NCI-H2227 treated with DMSO at 0.1 percent for 48 hours (cell line): Measurements from ENCODE around the gene RAN.
"Not testable (repeated sequence)": the region's sequence is repeated elsewhere in the genome, so short reads cannot be mapped to it uniquely, and the experiment has no call there.

Source experiments
- DNase-seq: peaks from one replicate; lab custom pipeline; 2025; lab: John Stamatoyannopoulos, UW

The RAN gene

DNA sequence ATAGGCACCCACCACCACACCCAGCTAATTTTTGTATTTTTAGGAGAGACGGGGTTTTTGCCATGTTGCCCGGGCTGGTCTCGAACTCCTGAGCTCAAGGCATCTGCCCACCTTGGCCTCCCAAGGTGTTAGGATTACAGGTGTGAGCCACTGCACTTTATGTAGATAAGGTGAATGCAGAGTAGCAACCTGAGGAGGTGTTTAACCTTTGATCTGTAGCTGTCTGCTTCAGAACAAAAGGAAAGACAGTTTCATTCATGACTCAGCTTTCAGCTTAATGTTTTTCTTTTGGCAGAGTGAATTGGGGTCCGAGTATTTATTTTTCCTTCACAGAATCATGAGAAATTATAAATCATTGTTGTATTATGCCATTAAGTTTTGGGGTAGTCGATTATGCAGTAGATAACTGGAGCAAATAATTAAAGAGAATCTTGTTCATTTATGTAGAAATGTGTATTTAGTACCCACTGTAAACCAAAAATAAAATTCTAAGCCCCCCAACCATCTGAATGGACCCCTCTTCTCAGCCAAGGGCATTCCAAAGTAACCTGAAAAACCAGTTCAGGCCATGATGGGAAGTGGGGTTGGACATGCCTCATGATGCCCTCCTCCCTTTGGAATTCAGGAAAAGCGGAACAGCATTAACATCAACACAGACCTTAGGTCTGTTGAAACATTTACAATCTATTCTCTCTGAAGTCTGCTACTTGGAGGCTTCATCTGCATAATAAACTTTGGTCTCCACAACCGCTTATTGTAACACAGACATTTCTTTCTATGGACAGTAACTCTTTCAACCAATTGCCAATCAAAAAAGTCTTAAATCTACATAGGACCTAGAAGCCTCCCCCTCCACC lies 22.1 kb upstream of the RAN start:
- DNase-seq: no peak

DNA sequence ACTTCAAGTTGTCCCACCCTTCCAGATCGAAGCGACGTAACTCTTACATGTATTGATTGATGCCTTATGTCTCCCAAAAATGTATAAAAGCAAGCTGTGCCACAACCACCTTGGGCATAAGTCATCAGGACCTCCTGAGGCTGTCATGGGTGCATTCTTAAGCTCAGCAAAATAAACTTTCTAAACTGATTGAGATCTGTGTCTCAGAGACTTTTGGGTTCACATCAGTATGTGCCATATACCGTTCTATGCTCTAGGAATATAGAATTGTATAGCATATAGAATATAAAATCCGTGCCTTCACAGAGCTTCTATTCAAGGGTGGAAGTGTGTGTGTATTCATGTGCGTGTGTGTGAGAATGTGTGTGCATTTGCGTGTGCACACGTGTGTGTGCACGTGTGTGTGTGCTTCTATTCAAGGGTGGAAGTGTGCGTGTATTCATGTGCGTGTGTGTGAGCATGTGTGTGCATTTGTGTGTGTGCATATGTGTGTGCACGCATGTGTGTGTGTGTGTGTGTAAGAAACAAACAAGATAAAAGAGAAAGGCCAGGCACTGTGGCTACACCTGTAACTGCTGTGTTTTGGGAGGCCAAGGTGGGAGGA lies 21.3 kb upstream of the RAN start:
- no peak for DNase-seq

DNA sequence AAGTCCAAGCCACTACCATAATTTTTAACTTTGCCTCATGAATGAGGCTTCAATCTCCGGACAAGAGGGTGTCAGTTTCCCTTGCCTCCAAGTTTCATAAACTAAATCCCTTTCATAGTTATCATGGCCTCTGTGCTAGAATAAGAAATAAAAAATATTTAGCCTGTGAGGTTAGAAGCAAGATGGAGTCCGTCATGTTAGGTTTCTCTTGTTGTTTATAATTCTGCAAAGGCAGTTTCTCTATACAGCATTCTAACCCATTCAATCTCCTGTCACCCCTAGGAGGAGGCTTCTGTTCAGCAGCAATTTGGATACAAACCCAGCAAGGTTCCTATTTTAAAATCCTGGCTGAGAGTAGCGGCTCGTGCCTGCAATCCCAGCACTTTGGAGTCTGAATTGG lies 15.8 kb upstream of the RAN start:
- DNase-seq: no peak

DNA sequence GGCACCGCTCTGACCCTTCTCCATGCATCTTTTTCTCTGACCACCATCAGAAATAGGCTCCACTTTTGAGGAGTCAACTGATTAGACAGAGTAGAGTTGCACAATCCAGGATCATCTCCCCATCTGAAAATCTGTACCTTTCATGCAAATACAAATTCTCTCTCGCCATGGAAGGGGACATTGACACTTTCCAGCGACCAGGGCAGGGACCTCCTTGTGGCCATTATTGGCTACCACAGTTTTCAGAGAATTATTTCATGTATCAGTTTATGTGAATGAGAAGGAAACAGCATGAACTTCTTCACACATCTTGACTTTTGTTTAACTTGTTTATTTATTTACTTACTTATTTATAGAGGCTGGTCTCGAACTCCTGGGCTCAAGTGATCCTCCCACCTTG lies 13.8 kb upstream of the RAN start:
- DNase-seq: no peak

DNA sequence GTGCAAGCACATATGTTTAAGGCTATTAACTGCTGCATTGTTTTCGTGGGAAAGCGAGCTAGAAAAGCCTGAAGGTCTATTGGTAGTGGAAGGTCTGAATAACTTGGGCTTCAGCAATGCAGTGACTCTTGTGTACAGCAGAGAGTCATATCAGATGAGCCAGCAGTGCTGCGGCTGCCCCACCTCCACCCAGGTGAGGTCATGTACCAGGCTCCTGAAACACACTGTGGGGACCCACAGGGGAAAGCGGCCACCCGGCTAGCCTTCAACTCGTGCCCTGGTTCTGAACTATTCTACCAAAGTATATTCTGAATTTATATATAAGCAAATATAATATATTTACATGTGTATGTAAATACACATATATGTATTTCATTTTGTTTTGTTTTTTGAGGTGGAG lies 12.7 kb upstream of the RAN start:
- no peak for DNase-seq

DNA sequence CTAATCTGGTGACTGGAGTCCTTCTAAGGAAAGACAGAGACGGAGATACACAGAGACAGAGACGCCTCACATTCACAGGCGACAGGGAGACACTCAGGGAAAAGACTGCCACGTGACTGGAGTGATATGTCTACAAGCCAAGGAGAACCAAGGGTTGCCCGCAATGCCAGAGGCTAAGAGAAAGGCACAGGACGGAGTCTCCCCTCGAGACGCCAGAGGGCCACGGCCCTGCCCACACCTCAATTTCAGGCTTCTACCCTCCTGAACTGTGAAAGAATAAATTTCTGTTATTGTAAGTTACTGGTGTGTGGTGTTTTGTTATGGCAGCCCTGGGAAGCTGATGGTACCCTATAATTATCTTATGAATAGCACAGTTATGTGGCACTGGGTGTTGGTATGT lies 11.6 kb upstream of the RAN start:
- DNase-seq: peak; percentile 84

GRCh38 chr12:130862161-130862560 lies 9.7 kb upstream of the RAN start:
- DNase-seq: no peak

- DNase-seq: not testable (repeated sequence)
These were observed 9.1 kb upstream of the RAN start for GRCh38 chr12:130862771-130863170.

DNA sequence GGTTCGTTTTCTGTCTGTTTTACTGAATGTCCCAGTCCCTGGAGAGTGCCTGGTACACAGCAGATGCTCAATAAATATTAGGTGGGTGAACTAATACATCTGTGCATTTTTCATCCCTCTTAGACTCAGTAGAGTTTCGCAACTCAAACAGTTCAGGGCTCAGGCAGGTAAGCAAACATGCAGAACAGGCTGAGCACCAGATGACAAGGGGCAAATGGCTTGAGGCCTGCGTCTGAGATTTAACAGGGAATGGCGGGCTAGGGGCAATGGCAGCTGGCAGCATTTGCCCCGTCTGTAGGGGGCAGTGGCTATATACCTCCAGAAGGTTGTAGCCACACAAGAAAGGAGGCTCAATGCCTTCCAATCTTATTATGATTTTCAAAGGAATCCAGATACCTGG lies 8.6 kb upstream of the RAN start:
- DNase-seq: no peak

DNA sequence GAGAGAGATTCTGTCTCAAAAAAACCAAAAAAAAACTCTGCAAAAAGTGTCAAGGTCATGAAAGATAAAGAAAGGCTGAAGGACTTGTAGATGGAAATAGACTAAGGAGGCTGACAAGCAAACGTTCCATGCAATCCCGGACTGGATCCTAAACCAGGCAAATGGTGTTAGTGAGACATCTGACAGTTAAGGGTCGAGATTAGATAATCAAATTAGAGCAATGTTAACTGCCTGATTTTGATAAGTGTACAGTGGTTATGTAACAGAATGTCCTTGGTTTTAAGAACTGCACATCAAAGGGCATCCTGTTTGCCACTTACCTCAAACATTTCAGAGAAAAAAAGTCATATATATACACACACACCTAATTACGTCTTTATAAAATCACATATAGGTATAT lies 3.5 kb upstream of the RAN start:
- no peak for DNase-seq

- no peak for DNase-seq
These were observed 1.2 kb upstream of the RAN start for GRCh38 chr12:130870442-130871285.

- DNase-seq: no peak
These were observed 572 bp downstream of the RAN start for GRCh38 chr12:130872179-130873096.

GRCh38 chr12:130873106-130873795 lies 1.4 kb downstream of the RAN start:
- DNase-seq: no peak

GRCh38 chr12:130873825-130874224 lies 2.0 kb downstream of the RAN start:
- DNase-seq: no peak

- no peak for DNase-seq
These were observed 2.8 kb downstream of the RAN start for GRCh38 chr12:130874696-130875095.

DNA sequence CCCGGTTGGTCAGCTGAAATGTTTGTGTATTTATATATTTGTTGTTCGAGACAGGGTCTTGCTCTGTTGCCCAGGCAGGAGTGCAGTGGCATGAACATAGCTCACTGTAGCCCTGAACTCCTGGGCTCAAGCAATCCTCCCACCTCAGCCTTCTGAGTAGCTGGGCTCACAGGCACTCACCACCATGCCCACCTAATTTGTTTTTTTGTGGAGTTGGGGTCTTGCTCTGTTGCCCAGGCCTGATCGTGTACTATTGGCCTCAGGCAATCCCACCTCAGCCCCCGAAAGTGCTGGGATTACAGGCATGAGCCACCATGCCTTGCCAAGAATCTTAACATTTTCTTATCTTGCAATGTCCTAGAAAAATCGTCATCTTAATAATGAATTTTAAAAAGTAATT lies 3.3 kb downstream of the RAN start:
- DNase-seq: no peak

DNA sequence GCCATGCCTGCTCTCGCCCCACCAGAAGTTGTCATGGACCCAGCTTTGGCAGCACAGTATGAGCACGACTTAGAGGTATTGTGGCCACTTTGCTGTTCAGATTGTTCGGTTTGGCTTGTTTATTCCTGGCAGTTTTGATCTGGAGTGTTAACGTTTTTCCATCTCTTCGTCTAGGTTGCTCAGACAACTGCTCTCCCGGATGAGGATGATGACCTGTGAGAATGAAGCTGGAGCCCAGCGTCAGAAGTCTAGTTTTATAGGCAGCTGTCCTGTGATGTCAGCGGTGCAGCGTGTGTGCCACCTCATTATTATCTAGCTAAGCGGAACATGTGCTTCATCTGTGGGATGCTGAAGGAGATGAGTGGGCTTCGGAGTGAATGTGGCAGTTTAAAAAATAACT lies 3.8 kb downstream of the RAN start:
- not testable (repeated sequence) for DNase-seq

GRCh38 chr12:130876297-130876696 lies 4.4 kb downstream of the RAN start:
- DNase-seq: no peak

GRCh38 chr12:130876758-130877157 lies 4.9 kb downstream of the RAN start:
- no peak for DNase-seq

- no peak for DNase-seq
These were observed 5.5 kb downstream of the RAN start for GRCh38 chr12:130877333-130877732.
